Measurements from ENCODE around the gene PALB2. TPM values are rescaled to one million over a fixed set of nuclear protein-coding genes. Genes with fewer than 3 reads are reported as not detected.

The PALB2 gene
- total RNA-seq, 1 experiment from 2014 or later, result 10.4 TPM

DNA sequence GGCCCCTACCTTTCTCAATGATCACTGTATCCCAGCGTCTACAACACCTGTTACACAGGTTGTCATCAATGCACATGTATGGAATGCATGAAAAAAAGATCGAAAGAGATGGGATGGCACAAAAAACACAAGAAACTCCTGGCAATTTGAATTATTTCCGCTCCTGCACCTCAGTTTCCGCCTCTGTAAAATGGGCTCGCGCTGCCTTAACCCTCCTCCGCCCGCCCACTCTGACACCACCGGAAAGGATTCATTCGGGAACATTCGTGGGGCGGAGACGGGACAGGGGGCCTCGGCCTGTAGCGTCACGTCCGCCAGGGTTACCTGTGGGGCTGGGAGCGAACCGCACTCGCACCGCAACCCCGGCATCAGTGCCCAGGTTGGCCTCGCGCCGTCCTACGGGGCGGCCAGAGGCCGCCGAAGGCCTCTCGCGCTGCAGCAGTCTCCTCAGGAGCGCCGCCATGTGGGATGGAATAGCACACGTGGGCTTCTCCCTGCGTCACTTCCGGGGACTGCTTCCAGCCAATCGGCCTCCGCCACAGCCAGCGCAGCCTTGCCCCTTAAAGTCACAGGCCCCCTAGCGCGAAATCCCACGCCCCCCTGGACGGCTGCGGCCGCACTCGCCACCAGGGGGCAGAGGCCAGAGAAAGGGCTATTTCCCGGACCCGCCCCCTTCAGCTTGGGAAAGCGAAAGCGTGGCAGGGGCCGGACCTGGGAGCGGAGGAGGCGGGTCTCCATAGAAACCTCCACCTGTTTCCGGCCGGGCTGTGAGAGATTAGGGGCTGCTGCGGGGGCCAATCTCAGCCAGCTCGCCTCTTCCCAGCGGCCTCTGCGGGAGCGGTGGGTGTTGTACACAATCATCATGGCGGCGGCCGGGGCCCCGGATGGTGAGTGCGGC, 84.0 kb downstream of the PALB2 start, which contains the start of the genes EARS2 and UBFD1:
TSS of gene EARS2 (minus strand) at position 470 of the 898 bp plus-strand sequence. CDS start at position 463, 7 bp downstream.
TSS of gene UBFD1 (plus strand) at position 847 of the 898 bp plus-strand sequence. CDS start at position 863, 16 bp downstream.
- peak; percentile 96 for DNase-seq (ENCODE audit: low spot score)

DNA sequence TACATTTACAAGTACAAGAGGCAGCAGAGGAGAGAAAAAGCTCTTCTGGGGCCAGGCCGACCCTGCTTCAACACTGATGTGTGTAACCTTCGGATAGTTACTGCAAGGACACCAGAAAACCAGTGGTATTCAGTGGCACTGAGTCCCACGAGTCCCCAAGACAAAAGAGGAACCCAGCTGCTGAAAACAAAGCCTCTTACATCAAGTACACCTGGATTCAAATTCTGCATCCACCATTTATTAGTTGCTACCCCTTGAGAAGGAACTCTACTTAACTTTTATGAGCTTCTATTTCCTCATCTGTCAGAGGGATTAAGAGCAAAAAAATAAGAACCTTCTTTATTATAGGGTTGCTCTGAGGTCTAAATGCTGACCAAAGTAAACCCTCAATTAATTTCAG, 86.6 kb downstream of the PALB2 start:
- DNase-seq (ENCODE audit: low spot score), result no peak

Other genes starting within 250 kb of the PALB2 start
- 12.9 and 14.8 TPM in 2 replicates for gene COG7, start 188.1 kb downstream of the PALB2 start, total RNA-seq (2014; rRNA removed; shearing (Covaris generic))
- 25.0 and 28.8 TPM in 2 replicates for gene GGA2, start 130.8 kb downstream of the PALB2 start, total RNA-seq (2014; rRNA removed; shearing (Covaris generic))
- 22.1 and 28.0 TPM in 2 replicates for gene EARS2, start 84.0 kb downstream of the PALB2 start, total RNA-seq (2014; rRNA removed; shearing (Covaris generic))
- 103 and 112 TPM in 2 replicates for gene UBFD1, start 83.6 kb downstream of the PALB2 start, total RNA-seq (2014; rRNA removed; shearing (Covaris generic))
- gene NDUFAB1, start 45.0 kb downstream of the PALB2 start, total RNA-seq (2014; rRNA removed; shearing (Covaris generic)), result 226 and 245 TPM in 2 replicates
- gene DCTN5, start 156 bp upstream of the PALB2 start, total RNA-seq (2014; rRNA removed; shearing (Covaris generic)), result 74.7 and 75.2 TPM in 2 replicates
- 53.2 and 65.5 TPM in 2 replicates for gene PLK1, start 37.6 kb upstream of the PALB2 start, total RNA-seq (2014; rRNA removed; shearing (Covaris generic))
- not detected in 2 replicates for gene ERN2, start 71.9 kb upstream of the PALB2 start, total RNA-seq (2014; rRNA removed; shearing (Covaris generic))
- not detected in 2 replicates for gene CHP2, start 113.7 kb upstream of the PALB2 start, total RNA-seq (2014; rRNA removed; shearing (Covaris generic))
- under 0.01 TPM in 1 of 2 replicates, not detected in the other for gene PRKCB, start 194.7 kb upstream of the PALB2 start, total RNA-seq (2014; rRNA removed; shearing (Covaris generic))

Data from H4 (cell line).